CD4-positive, alpha-beta T cell treated with Interleukin-4 for 4 hours (primary cell): ENCODE measurements around the gene BPIFB2.
"Not testable (repeated sequence)": the region's sequence is repeated elsewhere in the genome, so short reads cannot be mapped to it uniquely, and the experiment has no call there.

Experiments used
- DNase-seq: peaks from one replicate; pipeline ENCODE4 v3.0.0-alpha.2; 2020

Gene BPIFB2, protein sequence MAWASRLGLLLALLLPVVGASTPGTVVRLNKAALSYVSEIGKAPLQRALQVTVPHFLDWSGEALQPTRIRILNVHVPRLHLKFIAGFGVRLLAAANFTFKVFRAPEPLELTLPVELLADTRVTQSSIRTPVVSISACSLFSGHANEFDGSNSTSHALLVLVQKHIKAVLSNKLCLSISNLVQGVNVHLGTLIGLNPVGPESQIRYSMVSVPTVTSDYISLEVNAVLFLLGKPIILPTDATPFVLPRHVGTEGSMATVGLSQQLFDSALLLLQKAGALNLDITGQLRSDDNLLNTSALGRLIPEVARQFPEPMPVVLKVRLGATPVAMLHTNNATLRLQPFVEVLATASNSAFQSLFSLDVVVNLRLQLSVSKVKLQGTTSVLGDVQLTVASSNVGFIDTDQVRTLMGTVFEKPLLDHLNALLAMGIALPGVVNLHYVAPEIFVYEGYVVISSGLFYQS

DNA sequence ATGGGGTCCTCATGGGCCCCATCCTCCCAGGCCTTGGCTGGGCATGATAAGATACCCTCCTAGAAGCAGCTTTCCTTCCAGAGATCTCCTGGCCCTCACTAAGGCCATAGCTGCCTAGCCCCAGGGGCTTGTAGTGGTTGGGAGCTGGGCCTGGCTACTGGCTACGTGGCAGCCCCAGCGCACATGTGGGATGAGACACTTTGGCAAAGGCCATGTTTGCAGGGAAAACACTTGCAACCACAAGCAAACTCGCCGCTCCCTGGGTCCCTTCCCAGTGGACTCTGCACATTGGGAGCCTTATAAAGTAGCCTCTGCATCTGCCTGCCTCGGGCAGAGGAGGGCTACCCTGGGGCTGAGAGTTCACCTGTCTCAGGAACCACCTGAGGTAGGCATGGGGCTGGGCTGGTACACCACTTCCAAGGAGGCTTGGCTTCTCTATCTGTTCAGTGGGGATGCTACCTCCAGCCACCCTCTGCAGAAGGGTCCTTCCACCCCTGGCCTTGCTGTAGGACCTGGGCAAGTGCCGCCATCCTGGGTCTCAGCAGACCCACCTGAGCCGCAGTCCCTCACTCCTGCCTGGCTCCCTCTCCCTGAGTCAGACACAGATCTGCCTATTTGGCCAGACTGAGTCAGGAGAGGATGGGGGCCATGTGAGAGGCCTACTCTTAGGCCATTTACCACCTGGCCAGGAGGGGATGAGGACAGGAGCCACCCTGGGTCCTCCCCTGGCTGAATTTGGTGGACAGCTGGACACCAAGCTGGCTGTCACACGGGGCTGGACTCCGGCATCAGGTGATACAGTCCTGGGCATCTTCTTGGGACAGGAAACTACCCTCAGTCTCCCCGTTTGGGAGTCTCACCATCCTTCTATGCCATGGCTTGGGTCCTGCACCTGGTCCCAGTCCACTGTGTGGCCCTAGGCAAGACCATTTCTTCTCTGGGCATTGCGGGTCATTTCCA is at the start of gene BPIFB2:
Gene BPIFB2, plus strand, starts transcription at position 329 of the 960 bp plus-strand sequence. CDS start 871 bp downstream, outside the sequence.
- no peak for DNase-seq

DNA sequence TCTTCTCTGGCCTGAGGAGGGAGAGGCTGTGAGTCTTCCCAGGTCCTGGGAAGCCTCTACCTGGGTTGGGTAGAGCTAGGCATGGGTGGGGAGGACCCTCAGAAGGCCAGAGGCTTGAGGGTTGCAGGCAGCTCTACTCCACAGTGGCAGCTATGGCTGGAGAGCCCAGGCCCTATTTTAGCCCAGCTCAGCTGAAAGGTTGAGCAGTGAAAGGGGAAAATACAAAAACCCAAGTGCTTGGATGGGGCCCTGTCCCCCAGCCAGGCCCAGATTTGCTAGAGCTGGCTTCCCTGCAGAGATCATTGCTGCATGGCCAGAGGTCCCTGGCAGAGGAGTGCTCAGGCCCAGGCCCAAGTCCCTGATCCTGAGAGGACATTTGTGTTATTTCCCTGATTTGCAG is 48.9 kb upstream of the BPIFB2 start:
- no peak for DNase-seq

DNA sequence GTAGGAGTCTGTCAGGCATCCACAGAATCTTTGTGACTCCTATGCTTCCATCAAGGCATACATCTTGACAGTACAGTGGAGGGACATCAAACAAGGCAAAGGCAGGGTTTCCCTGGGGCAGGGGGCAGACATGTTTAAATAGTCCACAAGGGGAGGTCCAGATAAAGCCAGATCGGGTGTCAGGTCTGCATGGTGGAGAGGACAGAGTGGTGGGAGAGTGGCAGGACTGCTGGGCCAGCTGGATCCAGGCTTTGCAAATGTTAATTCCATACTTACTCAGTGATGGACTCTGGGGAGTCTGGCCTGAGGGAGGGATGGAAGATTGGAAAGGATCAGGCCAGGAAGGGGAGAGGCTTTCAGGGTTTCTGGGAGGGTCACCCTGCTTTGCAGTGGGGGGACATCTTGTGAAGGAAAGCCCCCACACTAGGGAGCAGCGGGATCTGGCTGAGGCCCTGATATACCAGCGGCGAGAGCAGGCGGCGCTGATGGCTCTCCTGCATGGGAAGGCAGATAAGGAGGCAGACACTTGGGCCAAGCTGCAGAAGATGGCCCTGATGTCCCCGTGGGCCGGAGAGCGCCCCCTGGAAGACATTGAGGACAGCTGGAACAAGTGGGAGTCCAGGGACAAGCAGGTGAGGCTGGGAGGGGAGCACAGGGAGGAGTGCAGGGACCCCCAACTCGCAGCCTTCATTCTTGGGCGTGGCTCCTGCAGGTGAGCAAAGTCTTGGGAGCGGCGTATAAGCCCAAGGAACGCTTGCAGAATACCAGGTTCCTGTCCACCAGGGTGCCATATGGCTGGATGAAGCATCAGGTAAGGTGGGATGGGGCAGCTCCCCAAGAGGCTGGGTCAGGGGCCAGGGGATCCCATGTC is 47.9 kb upstream of the BPIFB2 start:
- DNase-seq: no peak

DNA sequence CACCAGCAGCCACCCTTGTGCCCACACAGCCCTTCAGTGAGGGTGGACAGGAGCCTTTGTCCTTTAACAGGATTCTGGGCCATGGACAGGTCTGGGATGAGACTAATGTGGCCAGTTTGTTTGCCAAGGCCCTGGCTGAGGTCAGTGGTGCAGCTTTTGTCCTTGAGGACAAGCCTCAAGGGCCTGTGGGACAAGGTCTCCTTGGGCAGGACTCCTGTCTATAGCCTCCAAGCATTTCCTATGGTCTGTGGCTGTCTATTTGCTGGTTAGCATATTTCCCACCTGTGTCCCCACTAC is 47.3 kb upstream of the BPIFB2 start:
- DNase-seq: no peak

DNA sequence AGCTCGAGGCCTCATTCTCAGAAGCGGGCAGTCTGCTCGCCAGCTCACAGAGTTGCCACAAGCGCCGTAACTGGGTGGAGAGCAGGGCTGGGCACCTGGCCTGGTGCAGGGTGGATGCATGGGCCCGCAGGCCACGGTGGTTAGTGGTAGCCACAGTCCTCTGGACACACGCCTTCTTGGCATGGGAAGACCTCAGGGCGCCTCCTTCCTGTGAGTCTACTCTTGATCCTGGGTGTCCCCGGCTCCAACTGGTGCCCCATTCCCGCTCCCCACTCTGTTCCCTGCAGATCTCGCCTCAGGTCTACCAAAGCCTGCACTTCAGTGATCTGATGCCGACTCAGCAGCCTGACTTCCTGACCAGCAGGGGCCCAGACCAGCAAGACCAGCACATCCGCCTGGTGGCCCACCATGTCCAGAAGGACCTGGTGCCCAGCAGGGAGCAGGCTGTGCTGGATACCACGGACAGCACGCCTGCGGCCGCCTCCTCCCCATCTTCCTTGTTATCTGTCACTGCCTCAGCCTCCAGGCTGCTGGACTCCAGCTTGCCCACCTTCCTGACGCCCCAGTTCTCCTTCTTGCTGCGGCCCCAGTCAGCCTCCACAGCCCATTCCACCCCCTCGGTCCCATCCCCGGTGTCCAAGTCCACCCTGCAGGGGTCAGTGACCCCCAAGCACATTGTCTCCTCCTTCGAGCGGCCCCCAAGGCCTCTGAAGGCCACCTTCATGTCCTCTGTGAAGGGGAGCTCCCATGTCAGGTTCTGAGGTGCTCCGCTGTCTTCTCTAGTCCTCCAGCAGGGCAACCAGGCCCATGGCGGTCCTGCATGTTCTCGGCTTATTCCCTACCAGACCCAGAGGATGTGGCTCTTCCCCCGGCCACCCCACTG is 46.4 kb upstream of the BPIFB2 start:
- no peak for DNase-seq

DNA sequence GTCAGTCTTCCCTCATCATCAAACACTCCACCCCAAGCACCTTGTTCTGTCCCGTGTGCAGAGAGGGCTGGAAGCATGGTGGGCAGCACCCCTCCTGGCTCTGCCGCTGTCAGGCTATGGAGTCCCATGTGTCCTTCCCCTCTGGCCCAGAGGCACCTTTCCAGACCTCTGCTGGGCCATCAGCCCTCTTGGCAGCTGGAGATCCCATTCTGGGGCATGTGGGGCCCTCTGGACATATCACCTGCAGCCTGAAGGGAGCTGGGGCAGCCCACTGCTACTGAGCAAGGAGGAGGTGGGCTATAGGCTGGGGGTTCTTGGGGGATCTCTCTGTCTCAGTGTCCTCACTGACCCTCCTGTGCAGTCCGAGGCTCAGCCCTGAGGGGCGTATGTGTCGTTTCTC is 45.5 kb upstream of the BPIFB2 start:
- no peak for DNase-seq

DNA sequence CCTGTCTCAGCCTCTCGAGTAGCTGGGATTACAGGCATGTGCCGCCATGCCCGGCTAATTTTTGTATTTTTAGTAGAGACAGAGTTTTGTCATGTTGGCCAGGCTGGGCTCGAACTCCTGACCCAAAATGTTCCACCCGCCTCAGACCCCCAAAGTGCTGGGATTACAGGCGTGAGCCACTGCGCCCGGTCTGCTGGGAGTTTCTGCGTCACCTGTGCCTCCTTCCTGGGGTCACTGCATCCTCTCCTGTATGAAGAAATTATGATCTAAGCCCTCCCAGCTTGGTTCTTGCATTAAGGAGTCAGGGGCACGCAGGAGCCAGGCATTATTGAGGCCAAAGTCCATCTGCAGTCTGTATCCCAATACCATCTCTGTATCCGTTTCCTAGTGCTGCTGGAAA is 44.9 kb upstream of the BPIFB2 start:
- not testable (repeated sequence) for DNase-seq

DNA sequence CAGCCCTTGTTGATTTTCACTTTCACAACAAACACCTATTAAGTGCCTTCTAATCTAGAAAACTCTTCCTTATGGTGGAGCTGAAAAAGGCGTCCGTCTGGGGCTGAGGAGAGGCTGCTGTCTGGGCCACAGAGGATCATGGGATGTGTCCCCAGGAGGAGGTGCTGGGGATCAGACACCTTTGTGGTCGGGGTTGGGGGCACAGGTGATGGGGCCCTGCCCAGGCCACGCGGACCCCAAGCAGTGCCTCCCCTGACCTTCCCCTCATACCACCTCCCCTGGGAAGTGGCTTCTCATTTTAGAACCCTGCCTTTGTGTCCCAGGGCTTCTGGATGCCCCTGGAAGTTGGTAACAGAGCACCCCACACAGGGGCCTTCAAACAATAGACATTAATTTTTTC is 44.3 kb upstream of the BPIFB2 start:
- no peak for DNase-seq

DNA sequence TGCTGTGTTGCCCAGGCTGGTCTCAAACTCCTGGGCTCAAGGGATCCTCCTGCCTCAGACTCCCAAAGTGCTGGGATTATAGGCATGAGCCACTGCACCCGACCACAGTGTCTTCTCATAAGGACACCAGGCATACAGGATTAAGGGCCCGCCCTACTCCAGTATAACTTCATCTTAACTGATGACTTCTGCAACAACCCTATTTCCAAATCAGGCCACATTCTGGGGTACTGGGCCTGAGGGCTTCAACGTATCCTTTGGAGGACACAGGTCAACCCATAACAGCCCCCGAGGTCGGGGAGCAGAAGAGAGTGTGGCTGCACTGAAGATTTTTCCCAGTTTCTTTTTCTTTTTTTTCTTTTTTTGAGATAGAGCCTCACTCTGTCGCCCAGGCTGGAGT is 42.9 kb upstream of the BPIFB2 start:
- no peak for DNase-seq

DNA sequence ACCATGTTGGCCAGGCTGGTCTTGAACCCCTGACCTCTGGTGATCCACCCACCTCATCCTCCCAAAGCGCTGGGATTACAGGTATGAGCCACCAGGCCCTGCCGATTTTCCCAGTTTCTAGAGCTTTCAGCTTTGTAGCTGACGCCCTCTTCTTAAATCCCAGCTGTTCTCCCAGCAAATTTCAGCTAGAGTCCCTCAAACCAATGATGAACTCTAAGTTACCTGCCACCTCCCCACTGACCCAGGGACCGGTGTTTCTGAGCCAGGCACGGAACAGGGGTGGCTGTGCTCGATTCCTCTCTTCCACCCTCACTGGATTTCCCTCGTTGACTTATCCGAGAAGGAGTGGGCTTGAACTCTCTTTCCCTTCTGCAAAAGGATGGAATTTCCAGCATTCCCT is 42.4 kb upstream of the BPIFB2 start:
- DNase-seq: no peak

DNA sequence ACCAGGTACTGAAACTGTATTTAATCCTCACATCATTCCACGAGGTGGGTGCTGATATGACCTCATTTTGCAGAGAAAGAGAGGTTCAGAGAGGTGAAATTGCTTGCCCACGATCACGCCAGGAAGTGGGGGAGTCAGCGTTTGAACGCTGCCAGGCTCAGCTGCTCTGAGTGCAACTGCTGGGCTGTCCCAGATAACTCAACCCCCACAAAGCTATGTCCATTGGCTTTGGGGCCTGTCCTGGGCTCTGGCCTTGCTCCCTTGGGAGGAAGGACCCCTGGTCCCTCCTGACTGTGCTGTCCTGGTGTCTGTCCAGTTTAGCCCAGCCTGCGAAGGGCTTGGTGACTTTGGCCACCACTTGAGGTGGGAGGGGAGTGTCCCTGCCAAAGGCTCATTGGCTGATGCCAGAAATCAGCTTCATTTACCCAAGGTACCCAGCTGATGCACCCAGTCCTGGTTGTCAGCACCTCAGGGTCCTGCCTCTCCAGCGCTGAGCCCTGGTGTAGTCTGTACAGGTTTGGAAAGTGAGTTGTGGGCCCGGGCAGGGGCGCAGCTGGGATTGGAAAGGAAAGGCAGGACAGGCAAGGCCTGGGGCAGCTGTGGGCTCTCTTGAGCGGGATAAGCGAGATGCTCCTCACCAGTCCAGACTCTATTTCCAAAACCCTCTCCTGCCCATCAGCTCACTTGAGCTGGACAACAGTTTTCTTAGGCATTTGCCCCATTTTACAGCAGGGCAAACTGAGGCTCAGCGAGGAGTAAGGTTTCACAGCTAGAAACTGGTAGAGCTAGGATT is 41.7 kb upstream of the BPIFB2 start:
- DNase-seq: peak; percentile 36

DNA sequence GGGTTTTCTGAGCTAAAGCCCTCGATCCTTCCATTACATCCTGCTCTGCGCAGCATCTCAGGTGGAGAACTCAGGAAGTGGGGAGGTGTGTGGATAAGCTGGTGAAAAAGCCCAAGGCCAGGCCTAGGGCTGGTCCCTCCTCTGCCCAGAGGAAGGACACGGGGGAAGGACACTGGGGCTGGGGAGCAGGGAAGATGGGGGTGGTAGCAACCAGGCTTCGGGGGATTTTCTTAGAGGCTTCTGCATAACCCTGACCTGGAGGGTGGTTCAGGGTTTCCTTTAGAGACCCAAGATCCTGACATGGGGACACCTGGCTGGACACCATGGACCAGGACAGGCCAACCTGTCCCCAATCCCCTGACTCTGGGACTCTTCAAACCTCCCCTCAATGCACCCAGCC is 41.1 kb upstream of the BPIFB2 start:
- no peak for DNase-seq

DNA sequence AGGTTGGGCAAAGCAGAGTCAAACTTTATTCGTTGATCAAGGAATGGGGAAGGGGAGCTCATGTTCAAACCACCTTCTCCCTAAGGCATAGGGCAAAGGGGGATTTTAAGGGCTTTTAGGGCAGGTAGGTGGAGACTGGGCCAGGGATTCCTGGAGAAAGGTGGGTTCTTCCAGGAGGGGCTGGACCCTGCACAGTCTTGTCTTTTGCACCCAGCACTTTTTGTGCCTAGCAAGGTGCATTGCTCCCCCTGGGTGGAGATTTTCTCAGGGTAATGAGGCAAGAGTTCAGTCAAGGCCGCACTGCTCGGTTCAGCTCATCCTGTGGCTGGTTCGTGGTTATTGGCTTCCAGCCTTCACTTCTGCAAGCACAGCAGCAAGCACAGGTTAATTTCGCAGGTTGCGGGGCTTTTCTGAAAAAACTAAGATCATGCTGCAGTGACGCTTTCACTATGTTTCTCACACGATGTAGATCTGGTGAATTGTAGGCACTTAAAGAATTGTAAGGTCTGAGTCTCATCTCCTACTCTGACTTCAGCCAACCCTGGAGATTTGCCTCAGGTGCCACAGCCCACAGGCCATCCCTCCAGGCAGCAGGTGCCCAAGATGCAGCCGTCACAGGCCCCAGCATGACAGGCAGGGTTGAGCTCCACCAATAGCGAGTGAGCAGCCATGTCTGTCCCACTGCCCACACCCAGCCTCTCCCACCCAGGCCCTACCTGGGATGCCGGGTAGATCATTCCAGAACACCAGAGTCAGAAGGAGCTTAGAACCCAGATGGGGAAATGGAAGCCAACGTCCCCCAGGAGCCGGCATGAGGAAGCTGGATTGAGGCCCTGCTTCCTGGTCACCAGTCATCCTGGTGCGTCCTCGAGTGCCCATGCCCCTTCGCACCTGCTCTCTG is 40.4 kb upstream of the BPIFB2 start:
- DNase-seq: peak; percentile 58

DNA sequence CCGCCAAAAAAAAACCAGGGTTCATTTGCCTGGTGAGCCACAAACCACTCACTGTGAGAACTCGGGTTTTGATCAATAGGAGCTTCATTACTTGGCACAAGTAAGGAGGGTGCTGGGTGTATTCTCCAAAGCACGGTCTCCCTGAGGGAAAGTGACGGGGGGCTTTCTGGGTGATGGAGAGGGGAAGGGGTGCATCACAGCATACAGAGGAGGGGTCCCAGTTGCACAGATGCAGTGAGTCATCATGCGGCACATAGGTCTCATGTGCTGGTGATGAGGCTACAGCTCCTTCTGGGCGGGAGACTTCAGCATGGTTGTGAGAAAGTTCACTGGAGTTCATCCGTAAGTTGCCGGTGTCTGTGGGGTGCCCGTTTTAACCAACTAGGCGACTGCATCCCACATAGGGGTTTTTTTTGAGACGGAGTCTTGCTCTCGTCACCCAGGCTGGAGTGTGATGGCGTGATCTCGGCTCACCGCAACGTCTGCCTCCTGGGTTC is 39.5 kb upstream of the BPIFB2 start:
- DNase-seq: peak; percentile 70

DNA sequence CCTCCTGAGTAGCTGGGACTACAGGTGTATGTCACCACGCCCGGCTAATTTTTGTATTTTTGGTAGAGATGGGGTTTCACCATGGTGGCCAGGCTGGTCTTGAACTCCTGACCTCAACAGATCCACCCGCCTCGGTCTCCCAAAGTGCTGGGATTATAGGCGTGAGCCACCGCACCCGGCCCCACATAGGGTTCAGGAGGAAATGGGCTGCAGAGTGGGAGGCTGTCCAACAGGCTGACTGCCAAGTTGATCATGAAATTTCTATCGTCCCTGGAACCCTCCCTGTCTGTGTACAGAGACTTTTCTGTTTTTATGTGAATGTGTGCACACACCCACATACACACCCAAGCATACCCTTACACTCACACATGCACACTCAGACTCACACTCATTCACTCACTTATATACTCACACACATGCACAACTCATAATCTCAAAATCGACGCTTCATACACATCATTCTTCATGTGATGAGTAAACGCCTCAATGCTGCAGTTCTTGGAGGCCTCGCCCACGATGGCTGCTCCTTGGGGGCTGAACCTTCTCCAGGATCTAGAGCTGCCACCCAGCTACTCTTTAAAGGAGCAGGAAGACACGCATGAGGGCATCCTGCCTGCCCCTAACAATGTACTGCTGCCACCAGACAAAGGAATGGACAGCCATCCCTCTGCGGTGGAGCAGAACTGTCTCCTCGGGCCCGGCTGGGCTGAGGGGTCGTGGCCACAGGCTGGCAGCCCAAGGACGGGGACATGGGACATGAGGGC is 38.8 kb upstream of the BPIFB2 start:
- peak; percentile 24 for DNase-seq

DNA sequence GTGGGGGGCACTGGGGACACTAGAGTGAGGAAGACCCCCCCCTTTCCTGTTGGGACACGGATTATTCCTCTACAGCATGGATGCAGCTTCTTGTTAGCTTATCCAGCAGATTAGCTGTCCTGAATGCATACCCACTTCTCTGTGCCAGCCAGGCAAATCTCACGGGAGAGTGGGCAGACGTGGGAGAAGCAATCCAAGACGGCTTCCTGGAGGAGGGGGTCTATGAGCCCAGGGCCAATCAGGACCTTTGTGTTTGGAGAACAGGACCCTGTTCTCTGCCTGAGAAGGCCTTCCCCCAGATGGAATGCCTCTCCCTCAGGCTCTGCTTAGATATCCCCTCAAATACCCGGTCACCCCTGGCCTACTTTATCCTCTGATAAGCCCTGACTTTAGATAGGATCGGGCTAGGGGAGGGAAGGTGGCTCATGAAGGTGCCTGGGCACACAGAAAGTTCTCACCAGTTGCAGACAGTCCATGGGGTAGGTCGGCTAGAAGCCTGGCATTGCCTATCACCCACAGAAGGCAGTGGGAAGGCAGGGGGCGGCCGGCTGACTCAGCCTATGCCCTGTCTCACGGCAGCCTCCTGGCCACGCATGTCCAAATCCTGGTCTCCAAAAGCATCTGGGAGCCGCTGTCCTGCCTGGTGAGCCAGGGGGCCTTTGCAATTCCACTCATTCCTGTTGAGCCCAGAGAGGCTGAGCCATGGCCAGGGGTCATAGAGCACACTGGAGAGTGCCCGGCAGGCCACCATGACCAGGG is 38.0 kb upstream of the BPIFB2 start:
- no peak for DNase-seq

DNA sequence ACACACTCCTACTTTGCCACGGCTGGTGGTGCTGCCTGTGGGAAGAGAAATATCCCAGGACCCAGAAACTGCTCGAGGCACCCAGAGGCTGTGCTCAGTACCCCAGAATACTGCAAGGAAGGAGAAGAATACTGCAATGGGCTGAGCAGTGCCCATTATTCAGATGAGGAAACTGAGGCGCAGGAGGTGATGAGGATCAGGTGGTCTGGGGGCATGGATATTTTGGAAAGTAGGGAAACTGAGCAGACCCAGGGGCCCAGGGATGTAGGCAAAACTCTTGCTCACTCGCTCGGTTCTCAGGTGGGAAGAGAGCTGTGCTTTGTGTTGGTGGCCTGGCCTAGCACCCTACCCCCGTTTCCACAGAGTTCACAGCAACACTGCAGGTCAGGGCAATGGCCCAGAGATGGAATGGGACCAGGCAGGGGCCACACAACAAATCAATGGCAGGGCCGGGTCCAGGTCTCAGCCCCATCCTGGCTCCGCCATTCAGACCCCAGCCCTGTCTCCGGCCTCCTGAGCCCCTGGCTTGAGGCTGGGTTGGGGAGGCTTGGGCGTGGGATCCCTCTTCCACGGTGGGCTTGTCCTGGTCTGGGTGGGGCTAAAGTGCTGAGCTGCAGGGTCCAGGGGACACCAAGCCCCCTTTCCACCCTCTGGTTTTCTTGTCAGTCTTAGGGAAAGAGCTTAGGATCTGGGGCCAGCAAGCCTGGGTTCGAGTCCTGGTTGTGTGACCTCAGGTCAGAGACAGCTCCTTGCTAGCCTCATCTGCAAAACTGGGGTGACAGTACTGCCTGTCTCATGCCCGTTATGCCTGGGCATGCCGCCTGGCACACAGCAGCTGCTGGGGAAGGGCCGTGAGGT is 37.2 kb upstream of the BPIFB2 start:
- DNase-seq: no peak
